Lung (tissue), 12 donors: ENCODE results near the gene HEXA. TPM values are rescaled to one million over a fixed set of nuclear protein-coding genes. Genes with fewer than 3 reads are reported as not detected.

Experiments used
- ATAC-seq: fragments of 200-7000 bp; cut with Tn5 transposase; one replicate; pipeline ENCODE4 v1.9.1; 2020; ENCODE audit warnings: moderate number of reproducible peaks; ENCODE audit not compliant: insufficient read depth, low FRiP score
- DNase-seq, 3 donors: peaks; one replicate each; pipeline ENCODE4 v3.0.0-alpha.2; 2013 to 2017
- H3K27ac ChIP-seq, 2 donors: one replicate each; pipeline ENCODE4 v1.5.1; 2013; ENCODE audit warnings: mild to moderate bottlenecking in 2 of 2, moderate library complexity in 2 of 2, control low read depth in 1 of 2, inconsistent platforms in 1 of 2, low read depth in 1 of 2, low read length in 1 of 2
- H3K27me3 ChIP-seq, 3 donors: one replicate each; pipeline ENCODE4 v1.5.1; 2013; ENCODE audit warnings: low read length in 2 of 3; ENCODE audit not compliant: control insufficient read depth in 3 of 3, insufficient read depth in 3 of 3
- H3K36me3 ChIP-seq, 4 donors: one replicate each; pipeline ENCODE4 v1.5.1; 2013; ENCODE audit warnings: low read length in 4 of 4, mild to moderate bottlenecking in 1 of 4, moderate library complexity in 1 of 4; ENCODE audit not compliant: control insufficient read depth in 4 of 4, insufficient read depth in 4 of 4
- H3K4me1 ChIP-seq, 5 donors: one replicate each; pipeline ENCODE4 v1.5.1; 2013; ENCODE audit warnings: low read length in 5 of 5, mild to moderate bottlenecking in 2 of 5, moderate library complexity in 1 of 5; ENCODE audit not compliant: control insufficient read depth in 5 of 5, insufficient read depth in 5 of 5
- H3K4me3 ChIP-seq: one replicate; pipeline ENCODE4 v1.5.1; 2013; ENCODE audit warnings: mild to moderate bottlenecking, control low read depth, moderate library complexity
- H3K9ac ChIP-seq, 2 donors: one replicate each; pipeline ENCODE4 v1.5.1; 2013; ENCODE audit warnings: low read length in 2 of 2, control low read depth in 1 of 2; ENCODE audit not compliant: insufficient read depth in 1 of 2
- H3K9me3 ChIP-seq, 4 donors: one replicate each; pipeline ENCODE4 v1.5.1; 2013; ENCODE audit warnings: low read length in 3 of 4, mild to moderate bottlenecking in 1 of 4, moderate library complexity in 1 of 4; ENCODE audit not compliant: control insufficient read depth in 4 of 4, insufficient read depth in 3 of 4
- WGBS, 2 donors: extraction: QIAGEN DNeasy Blood & Tissue Kit; methylation state at CpG; one replicate each; pipeline ENCODE4 v1.1.7; 2013; 5-methylcytosine and 5-hydroxymethylcytosine counted together
- polyA plus RNA-seq, 2 donors: library from polyadenylated mRNA; stranded (reverse); fragments of 200-250 nt; gene quantifications; one replicate each; pipeline ENCODE4 v1.2.1, GENCODE V29; 2013
- total RNA-seq, 2 donors: library from RNA; depleted of rRNA in 1 of 2; stranded (reverse); fragments of >200 nt in 1 of 2; gene quantifications; one replicate each; pipeline ENCODE4 v1.2.1, GENCODE V29; 2014 to 2021
- TF ChIP-seq, protein P1 (sequence below): IDR thresholded peaks from 2 replicates; pipeline ENCODE4 v1.5.1; 2012; ENCODE audit warnings: mild to moderate bottlenecking; ENCODE audit errors: control extremely low read depth, extremely low read depth
- donor health status: control.
- donor health status: control.
- donor health status: Bipolar disorder and iron deficiency.
- donor health status: healthy.
- donor health status: DM: yes; HTN: yes; CAD: no.

The HEXA gene
- total and polyA plus RNA-seq, 4 donors = 108 to 156 (median 133) TPM

DNA sequence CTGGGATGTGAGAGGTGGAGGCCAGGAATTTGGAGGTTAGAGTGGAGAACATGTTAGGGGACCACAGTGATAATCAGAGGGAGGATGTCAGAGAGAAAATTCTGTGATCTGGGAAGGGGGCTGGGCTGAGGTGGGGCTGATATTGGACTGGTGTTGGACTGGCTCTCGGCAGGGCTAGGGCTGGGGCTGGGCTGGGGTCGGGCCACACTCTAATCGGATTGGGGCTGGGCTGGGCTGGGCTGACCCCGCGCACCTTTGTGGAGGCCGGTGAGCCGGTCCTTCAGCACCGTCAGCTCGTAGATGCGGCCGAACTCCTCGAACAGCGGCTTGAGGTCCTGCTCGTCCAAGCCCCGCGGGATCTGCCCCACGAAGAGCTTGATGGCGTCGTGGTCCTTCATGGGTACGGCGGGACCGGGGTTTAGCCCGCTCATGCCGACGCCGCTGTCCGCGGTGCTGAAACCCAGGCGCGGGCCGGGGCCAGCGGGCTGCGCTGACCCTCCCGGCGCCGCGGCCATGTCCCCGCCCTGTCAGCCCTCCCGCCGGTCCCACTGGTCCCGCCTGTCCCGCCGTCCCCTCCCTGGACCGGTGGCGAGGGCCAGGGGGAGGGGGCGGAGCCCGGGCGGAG lies 56.3 kb downstream of the HEXA start:
- no peak overlapping the region for H3K9ac ChIP-seq
- no peak overlapping the region for H3K4me3 ChIP-seq
- 8 to 10% methylated on average over 30 to 48 of the region's 48 CpGs for WGBS, 2 donors
- H3K27me3 ChIP-seq = no peaks in the 10 kb centered on the region
- DNase-seq (peak; percentile 82 to 89 (median 87)), ATAC-seq (peak; percentile 86)
- TF ChIP-seq, protein P1, sequence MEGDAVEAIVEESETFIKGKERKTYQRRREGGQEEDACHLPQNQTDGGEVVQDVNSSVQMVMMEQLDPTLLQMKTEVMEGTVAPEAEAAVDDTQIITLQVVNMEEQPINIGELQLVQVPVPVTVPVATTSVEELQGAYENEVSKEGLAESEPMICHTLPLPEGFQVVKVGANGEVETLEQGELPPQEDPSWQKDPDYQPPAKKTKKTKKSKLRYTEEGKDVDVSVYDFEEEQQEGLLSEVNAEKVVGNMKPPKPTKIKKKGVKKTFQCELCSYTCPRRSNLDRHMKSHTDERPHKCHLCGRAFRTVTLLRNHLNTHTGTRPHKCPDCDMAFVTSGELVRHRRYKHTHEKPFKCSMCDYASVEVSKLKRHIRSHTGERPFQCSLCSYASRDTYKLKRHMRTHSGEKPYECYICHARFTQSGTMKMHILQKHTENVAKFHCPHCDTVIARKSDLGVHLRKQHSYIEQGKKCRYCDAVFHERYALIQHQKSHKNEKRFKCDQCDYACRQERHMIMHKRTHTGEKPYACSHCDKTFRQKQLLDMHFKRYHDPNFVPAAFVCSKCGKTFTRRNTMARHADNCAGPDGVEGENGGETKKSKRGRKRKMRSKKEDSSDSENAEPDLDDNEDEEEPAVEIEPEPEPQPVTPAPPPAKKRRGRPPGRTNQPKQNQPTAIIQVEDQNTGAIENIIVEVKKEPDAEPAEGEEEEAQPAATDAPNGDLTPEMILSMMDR = no peak
- H3K4me1 ChIP-seq = peaks cover 0 to 9% (median 0%) of the 10 kb centered on the region in 5 donors
- H3K27ac ChIP-seq = no peak overlapping the region
- peaks cover 0 to 5% (median 0%) of the 10 kb centered on the region in 4 donors for H3K9me3 ChIP-seq
- H3K36me3 ChIP-seq = no peaks in the 10 kb centered on the region

DNA sequence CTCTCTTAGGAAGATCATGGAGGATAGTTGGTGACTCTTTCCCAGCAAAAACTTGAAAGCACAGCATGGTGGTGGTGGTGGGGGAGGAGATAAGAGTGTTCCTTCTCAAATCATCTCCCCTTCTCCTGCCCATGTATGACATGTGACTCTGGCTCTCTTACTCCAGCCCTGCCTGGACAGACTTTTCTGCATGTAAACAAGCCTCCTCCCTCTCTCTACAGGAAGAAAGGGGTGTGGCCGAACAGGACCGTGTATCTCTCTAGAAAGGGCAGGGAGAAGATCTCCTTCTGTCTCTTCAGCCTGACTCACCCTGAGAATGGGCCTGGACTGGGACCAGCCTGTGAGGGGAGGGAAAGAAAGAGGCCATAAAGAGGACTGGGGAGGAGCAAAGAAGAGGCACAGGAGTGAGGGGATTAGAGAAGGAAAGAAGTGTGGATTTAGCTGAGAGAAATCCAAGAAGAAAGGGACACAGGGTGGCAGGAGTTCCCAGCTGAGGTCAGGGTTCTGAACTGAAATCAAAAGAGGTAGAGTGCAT lies 57.3 kb downstream of the HEXA start:
- H3K4me1 ChIP-seq = peaks cover 0 to 9% (median 0%) of the 10 kb centered on the region in 5 donors
- 31 to 33% methylated on average over 2 of the region's 2 CpGs for WGBS, 2 donors
- no peaks in the 10 kb centered on the region for H3K9me3 ChIP-seq
- no peak overlapping the region for H3K9ac ChIP-seq
- H3K36me3 ChIP-seq = no peaks in the 10 kb centered on the region
- DNase-seq = no peak
- H3K27ac ChIP-seq = no peak overlapping the region
- no peak for ATAC-seq
- no peaks in the 10 kb centered on the region for H3K27me3 ChIP-seq
- H3K4me3 ChIP-seq = no peak overlapping the region
- TF ChIP-seq, protein P1 = no peak

DNA sequence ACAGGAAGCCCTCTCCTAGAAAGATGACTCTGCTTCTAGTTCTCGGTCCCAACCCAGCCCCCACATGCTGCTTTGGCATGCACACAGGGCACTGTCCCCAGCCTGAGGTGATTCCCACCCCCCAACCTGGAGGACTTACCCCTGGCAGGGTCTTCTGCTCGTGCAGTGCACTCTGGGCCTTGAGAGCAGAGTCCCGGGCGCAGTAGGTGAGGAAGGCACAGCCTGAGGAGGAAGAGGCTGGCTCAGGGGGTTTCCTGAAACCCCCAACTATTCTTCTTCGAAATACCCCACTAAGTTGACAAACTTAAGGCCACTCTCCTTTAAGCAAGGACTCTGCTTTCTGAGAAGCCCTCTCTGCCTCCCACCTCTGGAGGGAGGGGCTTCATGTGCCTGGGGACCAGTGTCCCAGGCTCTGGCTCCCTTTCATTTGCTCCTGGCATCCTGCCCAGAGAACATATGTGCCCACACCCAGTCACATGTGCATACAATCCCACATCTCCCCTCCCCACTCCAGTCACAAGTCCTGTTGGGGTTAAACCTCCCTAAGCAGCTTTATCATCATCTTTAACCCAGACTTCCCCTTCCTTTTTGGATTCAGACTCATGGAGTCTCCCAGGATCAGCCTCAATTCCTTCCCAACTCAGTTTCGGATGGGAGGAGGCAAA lies 60.0 kb downstream of the HEXA start:
- TF ChIP-seq, protein P1 = no peak
- no peaks in the 10 kb centered on the region for H3K9me3 ChIP-seq
- H3K9ac ChIP-seq = no peak overlapping the region
- 72 to 73% methylated on average over 6 of the region's 6 CpGs for WGBS, 2 donors
- peaks cover 0 to 9% (median 0%) of the 10 kb centered on the region in 5 donors for H3K4me1 ChIP-seq
- H3K27me3 ChIP-seq = no peaks in the 10 kb centered on the region
- H3K36me3 ChIP-seq = no peaks in the 10 kb centered on the region
- no peak for ATAC-seq
- H3K27ac ChIP-seq = no peak overlapping the region
- no peak overlapping the region for H3K4me3 ChIP-seq
- peak; percentile 47 to 52 (median 51) for DNase-seq
